NCI-H2227 (cell line): ENCODE data around the gene CR1.
"Not testable (repeated sequence)": the region's sequence is repeated elsewhere in the genome, so short reads cannot be mapped to it uniquely, and the experiment has no call there.

Source experiments
- DNase-seq: peaks from one replicate; lab custom pipeline; 2025; ENCODE audit not compliant: unreplicated experiment; lab: John Stamatoyannopoulos, UW

CR1 gene

GRCh38 chr1:207495801-207496792 is at the start of gene CR1:
Gene CR1, plus strand, starts transcription at chr1:207496157. Its CDS starts 111 bp downstream, at chr1:207496268.
- no peak for DNase-seq

- no peak for DNase-seq
Measured at GRCh38 chr1:207453710-207454045, 42.3 kb upstream of the CR1 start.

GRCh38 chr1:207454046-207454964 is 41.7 kb upstream of the CR1 start, which contains the start of gene CR2:
Gene CR2, plus strand, starts transcription at chr1:207454328. Its CDS starts 91 bp downstream, at chr1:207454419.
- DNase-seq = peak; percentile 8

GRCh38 chr1:207455183-207455754 is 40.7 kb upstream of the CR1 start:
- no peak for DNase-seq

- DNase-seq = no peak
Measured at GRCh38 chr1:207458414-207458813, 37.5 kb upstream of the CR1 start.

GRCh38 chr1:207459008-207459407 is 36.9 kb upstream of the CR1 start:
- no peak for DNase-seq

- DNase-seq = no peak
Measured at GRCh38 chr1:207461649-207462048, 34.3 kb upstream of the CR1 start.

- no peak for DNase-seq
Measured at GRCh38 chr1:207462535-207462934, 33.4 kb upstream of the CR1 start.

GRCh38 chr1:207463021-207463420 is 32.9 kb upstream of the CR1 start:
- no peak for DNase-seq

GRCh38 chr1:207463571-207463970 is 32.4 kb upstream of the CR1 start:
- no peak for DNase-seq

GRCh38 chr1:207470927-207471326 is 25.0 kb upstream of the CR1 start:
- no peak for DNase-seq

GRCh38 chr1:207474210-207474609 is 21.7 kb upstream of the CR1 start:
- no peak for DNase-seq

GRCh38 chr1:207486198-207486597 is 9.8 kb upstream of the CR1 start:
- no peak for DNase-seq

- no peak for DNase-seq
Measured at GRCh38 chr1:207487636-207488035, 8.3 kb upstream of the CR1 start.

- no peak for DNase-seq
Measured at GRCh38 chr1:207493212-207493611, 2.7 kb upstream of the CR1 start.

GRCh38 chr1:207494171-207494570 is 1.8 kb upstream of the CR1 start:
- DNase-seq = no peak

GRCh38 chr1:207495281-207495680 is 676 bp upstream of the CR1 start:
- not testable (repeated sequence) for DNase-seq

GRCh38 chr1:207497941-207498340 is 2.0 kb downstream of the CR1 start:
- DNase-seq = no peak

- DNase-seq = peak; percentile 47
Measured at GRCh38 chr1:207499573-207499972, 3.6 kb downstream of the CR1 start.

- DNase-seq = no peak
Measured at GRCh38 chr1:207500306-207500705, 4.3 kb downstream of the CR1 start.

GRCh38 chr1:207501071-207501470 is 5.1 kb downstream of the CR1 start:
- DNase-seq = no peak
